ENCODE data around the gene FNBP1. TPM values are rescaled to one million over a fixed set of nuclear protein-coding genes. Genes with fewer than 3 reads are reported as not detected.

Gene FNBP1
- polyA plus RNA-seq, 3 donors, result 37.6 to 60.7 (median 51.4) TPM

DNA sequence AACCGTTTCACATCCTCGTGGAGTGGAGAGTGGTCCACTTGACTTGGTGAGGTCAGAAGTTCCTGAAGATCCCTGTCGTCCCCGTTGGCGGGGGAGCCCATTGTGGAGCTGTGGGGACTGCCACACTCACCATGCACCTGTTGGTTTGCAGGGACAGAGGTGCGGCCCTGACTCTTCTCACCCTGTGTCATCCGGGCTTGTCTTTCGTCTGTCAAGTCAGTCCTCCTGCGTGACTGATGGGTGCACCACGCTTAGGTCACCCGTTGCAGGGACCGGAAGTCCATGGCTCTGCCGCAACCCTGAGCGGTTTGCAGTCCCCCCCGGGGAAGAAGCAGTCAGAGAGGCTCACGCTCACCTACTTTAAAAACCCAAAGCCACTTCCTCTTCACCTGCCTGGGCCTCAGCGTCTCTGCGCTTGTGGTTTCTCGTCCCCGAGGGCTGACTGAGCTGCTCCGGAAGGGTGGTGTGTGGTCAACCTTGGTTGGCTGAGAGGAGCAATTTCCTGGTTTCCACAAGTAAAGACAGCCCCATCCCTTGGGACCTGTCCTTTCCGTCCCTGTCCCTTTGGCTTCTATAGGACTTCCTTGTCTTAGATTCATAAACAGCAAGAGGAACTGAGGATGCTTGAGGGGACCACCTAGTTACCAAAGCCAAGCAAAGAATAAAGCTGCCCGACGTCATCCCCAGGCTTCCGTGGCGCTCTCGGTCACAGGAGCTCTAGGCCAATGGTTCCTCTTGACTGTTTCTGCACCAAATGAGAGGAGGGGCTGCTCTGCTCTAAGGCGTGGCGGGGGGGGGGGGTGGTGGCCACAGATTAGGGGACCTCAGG is 154.5 kb downstream of the FNBP1 start:
- peak; percentile 90 to 97 (median 96) for DNase-seq
- H3K27me3 Mint-ChIP-seq (ENCODE audit: low read depth in 3 of 3), result peaks cover 0 to 3% (median 0%) of the 10 kb centered on the region in 3 donors
- peaks cover 21 to 27% of the 10 kb centered on the region in 2 donors for H3K36me3 Mint-ChIP-seq
- H3K4me3 Mint-ChIP-seq, result peak overlapping the region; percentile 85 to 97
- Histone ChIP-seq H3K27ac (ENCODE audit: low read depth in 1 of 2, low read length in 2 of 2) (peak overlapping the region; percentile 84 to 92), H3K4me2 (replicated peaks; ENCODE audit: extremely low read depth, low read length, poor library complexity, severe bottlenecking) (peak overlapping the region; percentile 97), H4K20me1 (ENCODE audit: insufficient read depth, low read length) (no peaks in the 10 kb centered on the region), H3K27me3 (ENCODE audit: control insufficient read depth in 2 of 2, insufficient read depth in 2 of 2, low read length in 2 of 2) (no peaks in the 10 kb centered on the region), H2AFZ (ENCODE audit: insufficient read depth, low read depth, low read length, poor library complexity, severe bottlenecking) (peak overlapping the region; percentile 57), H3K4me3 (replicated peaks in 1 of 3; ENCODE audit: low read depth in 2 of 3, low read length in 3 of 3) (peak overlapping the region; percentile 43 to 90 (median 44)), H3K9ac (ENCODE audit: insufficient read depth, low read length, poor library complexity, severe bottlenecking) (peak overlapping the region; percentile 70), H3K79me2 (ENCODE audit: insufficient read depth, low read length) (peaks cover 25% of the 10 kb centered on the region), H3K4me1 (ENCODE audit: control insufficient read depth in 1 of 2, insufficient read depth in 2 of 2, low read length in 2 of 2) (peaks cover 71 to 76% of the 10 kb centered on the region in 2 donors), H3K36me3 (replicated peaks in 1 of 2; ENCODE audit: control insufficient read depth in 1 of 2, insufficient read depth in 2 of 2, low read length in 2 of 2) (peaks cover 0 to 4% of the 10 kb centered on the region in 2 donors), H3K9me3 (replicated peaks in 1 of 2; ENCODE audit: control insufficient read depth in 1 of 2, insufficient read depth in 1 of 2, low read length in 2 of 2) (no peaks in the 10 kb centered on the region)
- H3K27ac Mint-ChIP-seq, result peak overlapping the region; percentile 94 to 99 (median 98)
- no peaks in the 10 kb centered on the region for H3K9me3 Mint-ChIP-seq
- peaks cover 78% of the 10 kb centered on the region for H3K4me1 Mint-ChIP-seq
- intact Hi-C loops (cut with micrococcal nuclease), result loop anchor here (5.0 to 10.0 kb wide), 5 partner anchors 54 to 346 kb away; partner anchors contain the start of gene FNBP1 (in 2 of the 2)
- WGBS (ENCODE audit: insufficient coverage), result 2% methylated on average over 11 of the region's 29 CpGs
- TF ChIP-seq CTCF (IDR thresholded peaks at IDR 0.05), result no peak

DNA sequence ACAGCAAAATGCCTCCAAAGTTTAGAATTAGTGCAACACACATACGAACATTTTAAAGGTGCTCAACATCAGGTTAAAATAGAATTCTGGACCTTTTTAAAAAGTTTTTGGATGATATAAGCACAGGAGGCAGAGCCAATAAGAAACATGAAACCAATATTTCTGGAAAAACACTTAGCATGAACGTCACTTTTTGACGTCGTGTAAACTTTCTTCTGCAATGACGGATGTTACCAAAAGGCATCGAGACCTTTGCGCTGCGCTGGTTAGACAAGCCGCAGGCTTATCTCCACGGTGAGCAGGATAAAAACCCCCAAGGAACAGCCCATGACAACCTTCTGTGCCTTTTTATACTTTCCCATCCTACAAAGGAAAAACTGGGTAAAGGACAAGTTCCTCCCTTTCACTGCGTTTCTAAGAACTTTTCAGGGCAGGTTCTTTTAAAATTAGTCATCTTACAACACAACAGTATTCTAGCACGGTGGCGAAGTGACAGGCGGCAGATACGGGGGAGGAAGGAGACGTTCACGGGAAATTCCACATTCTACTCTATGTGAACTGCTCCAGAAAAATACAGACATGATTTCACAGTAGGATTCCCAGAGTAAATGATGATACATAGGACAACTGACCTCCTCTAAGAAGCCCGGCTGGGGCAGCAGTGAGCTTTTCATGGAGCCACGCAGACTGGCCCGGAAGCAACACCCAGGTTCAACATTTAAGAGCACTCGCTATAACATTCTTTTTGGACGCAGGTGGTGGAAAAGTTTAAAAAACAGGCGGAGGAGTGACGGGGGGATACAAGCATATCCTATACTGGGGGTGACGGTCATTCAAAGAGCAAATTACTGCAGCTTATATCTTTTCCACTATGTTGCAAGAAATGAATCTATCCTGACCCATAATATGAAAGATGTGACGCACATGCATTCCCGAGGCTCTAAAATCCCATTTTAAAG is 155.4 kb downstream of the FNBP1 start:
- Histone ChIP-seq H3K79me2 (ENCODE audit: insufficient read depth, low read length) (peaks cover 25% of the 10 kb centered on the region), H3K27me3 (ENCODE audit: control insufficient read depth in 2 of 2, insufficient read depth in 2 of 2, low read length in 2 of 2) (no peaks in the 10 kb centered on the region), H3K9me3 (replicated peaks in 1 of 2; ENCODE audit: control insufficient read depth in 1 of 2, insufficient read depth in 1 of 2, low read length in 2 of 2) (no peaks in the 10 kb centered on the region), H3K36me3 (replicated peaks in 1 of 2; ENCODE audit: control insufficient read depth in 1 of 2, insufficient read depth in 2 of 2, low read length in 2 of 2) (peaks cover 0 to 5% of the 10 kb centered on the region in 2 donors), H4K20me1 (ENCODE audit: insufficient read depth, low read length) (no peaks in the 10 kb centered on the region), H3K27ac (ENCODE audit: low read depth in 1 of 2, low read length in 2 of 2) (peak overlapping the region; percentile 84 to 92), H3K4me1 (ENCODE audit: control insufficient read depth in 1 of 2, insufficient read depth in 2 of 2, low read length in 2 of 2) (peaks cover 71 to 76% of the 10 kb centered on the region in 2 donors), H3K4me3 (replicated peaks in 1 of 3; ENCODE audit: low read depth in 2 of 3, low read length in 3 of 3) (peak overlapping the region; percentile 43 to 90 (median 44)), H2AFZ (ENCODE audit: insufficient read depth, low read depth, low read length, poor library complexity, severe bottlenecking) (peak overlapping the region; percentile 57), H3K9ac (ENCODE audit: insufficient read depth, low read length, poor library complexity, severe bottlenecking) (peak overlapping the region; percentile 70), H3K4me2 (replicated peaks; ENCODE audit: extremely low read depth, low read length, poor library complexity, severe bottlenecking) (peak overlapping the region; percentile 97)
- DNase-seq, result peak; percentile 76 to 95 (median 81)
- Mint-ChIP-seq H3K4me3 (peak overlapping the region; percentile 85 to 97), H3K27me3 (ENCODE audit: low read depth in 3 of 3) (peaks cover 0 to 3% (median 0%) of the 10 kb centered on the region in 3 donors), H3K27ac (peak overlapping the region; percentile 94 to 99 (median 98)), H3K9me3 (no peaks in the 10 kb centered on the region), H3K36me3 (peaks cover 15 to 19% of the 10 kb centered on the region in 2 donors), H3K4me1 (peaks cover 74% of the 10 kb centered on the region)
- peak; percentile 20 for TF ChIP-seq CTCF (IDR thresholded peaks at IDR 0.05)
- WGBS (ENCODE audit: insufficient coverage), result 61% methylated on average over 8 of the region's 27 CpGs
- intact Hi-C loops (cut with micrococcal nuclease), result loop anchor here (5.0 to 10.0 kb wide), 5 partner anchors 55 to 347 kb away; partner anchors contain the start of gene FNBP1 (in 2 of the 2)
